ENCODE results near the gene SMIM41. TPM values are rescaled to one million over a fixed set of nuclear protein-coding genes. Genes with fewer than 3 reads are reported as not detected.

The SMIM41 gene
- total and polyA plus RNA-seq, 9 donors, result 0.12 to 0.72 (median 0.23) TPM; not detected in 2

DNA sequence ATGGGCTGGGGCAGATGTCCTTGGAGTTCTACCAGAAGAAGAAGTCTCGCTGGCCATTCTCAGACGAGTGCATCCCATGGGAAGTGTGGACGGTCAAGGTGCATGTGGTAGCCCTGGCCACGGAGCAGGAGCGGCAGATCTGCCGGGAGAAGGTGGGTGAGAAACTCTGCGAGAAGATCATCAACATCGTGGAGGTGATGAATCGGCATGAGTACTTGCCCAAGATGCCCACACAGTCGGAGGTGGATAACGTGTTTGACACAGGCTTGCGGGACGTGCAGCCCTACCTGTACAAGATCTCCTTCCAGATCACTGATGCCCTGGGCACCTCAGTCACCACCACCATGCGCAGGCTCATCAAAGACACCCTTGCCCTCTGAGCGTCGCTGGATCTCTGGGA lies 2.7 kb upstream of the SMIM41 start:
- Histone ChIP-seq H3K9me3 (replicated peaks; ENCODE audit: control insufficient read depth, low read depth, low read length) (no peaks in the 10 kb centered on the region), H3K27ac (ENCODE audit: low read length) (no peak overlapping the region), H3K36me3 (ENCODE audit: control insufficient read depth, insufficient read depth, low read length) (peaks cover 69% of the 10 kb centered on the region), H3K27me3 (ENCODE audit: control insufficient read depth, insufficient read depth, low read length) (peaks cover 6% of the 10 kb centered on the region), H3K4me3 (ENCODE audit: low read length) (no peak overlapping the region), H3K4me1 (ENCODE audit: control insufficient read depth, insufficient read depth, low read length) (peaks cover 39% of the 10 kb centered on the region)
- no peak for DNase-seq
- WGBS (ENCODE audit: insufficient coverage), result 92% methylated on average over 16 of the region's 16 CpGs

DNA sequence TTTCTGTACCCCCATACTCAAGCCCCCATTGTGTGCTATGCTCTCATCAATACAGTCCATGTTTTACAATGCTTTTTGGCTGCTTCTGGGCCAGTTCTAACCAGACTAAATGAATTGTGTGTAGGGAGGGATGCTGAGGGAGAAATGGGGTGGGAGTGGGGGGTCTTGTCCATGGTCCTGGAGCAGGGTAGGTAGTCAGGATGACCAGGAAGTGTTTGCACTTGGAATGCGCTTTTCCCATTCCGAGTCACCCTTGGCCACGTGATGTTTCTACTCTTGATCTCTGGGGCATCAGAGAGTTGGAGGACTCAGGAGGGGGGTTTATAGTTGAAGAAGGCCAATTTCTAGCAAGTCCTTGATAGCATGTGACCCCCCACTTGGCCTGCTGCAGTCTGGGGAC lies 1.2 kb upstream of the SMIM41 start:
- DNase-seq, result no peak
- Histone ChIP-seq H3K4me1 (ENCODE audit: control insufficient read depth, insufficient read depth, low read length) (peaks cover 49% of the 10 kb centered on the region), H3K27ac (ENCODE audit: low read length) (no peak overlapping the region), H3K4me3 (ENCODE audit: low read length) (no peak overlapping the region), H3K27me3 (ENCODE audit: control insufficient read depth, insufficient read depth, low read length) (peaks cover 6% of the 10 kb centered on the region), H3K9me3 (replicated peaks; ENCODE audit: control insufficient read depth, low read depth, low read length) (no peaks in the 10 kb centered on the region), H3K36me3 (ENCODE audit: control insufficient read depth, insufficient read depth, low read length) (peaks cover 56% of the 10 kb centered on the region)
- WGBS (ENCODE audit: insufficient coverage), result 100% methylated on average over 1 of the region's 3 CpGs

DNA sequence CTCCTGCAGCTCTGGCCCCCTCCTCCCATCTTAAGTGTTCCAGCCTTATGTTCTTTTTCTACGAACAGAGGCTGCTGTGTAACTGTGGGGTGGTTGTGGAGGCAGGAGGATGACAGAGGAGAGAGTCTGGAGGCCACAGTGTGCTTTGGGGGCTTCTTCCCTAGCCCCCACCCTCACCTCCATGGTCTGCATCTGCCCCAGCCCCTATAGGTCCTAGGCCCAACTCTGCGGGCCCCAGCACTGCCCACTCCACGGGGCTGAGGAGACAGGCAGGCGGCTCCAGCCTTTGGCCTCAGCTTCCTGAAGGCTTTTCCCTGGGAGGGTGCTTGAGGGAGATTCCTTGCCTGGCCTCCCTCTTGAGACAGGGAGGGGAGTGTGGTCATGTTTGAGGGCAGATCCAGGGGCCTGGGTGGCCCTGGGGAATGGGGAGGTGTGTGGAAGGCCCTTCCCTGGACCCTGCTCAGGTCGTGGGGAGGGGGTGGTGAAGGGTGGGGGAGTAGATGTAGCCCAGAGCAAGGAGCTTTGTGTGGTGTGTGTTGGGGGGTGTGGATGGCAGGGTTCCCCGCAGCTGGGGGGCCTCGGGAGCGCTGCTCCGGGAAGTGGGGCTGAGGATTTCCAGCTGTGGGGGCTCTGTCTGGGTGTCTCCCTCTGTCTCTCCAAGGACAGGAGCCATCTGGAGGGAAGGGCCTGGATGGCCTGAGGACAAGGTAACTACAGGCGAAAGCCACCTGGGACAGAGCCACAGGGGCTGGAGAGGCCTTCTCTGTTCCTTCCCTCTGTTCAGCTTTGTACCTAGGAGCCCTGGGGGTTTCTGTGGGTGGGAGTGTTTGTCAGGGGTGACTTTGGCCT lies 1.1 kb downstream of the SMIM41 start:
- whole genome bisulfite sequencing (ENCODE audit: insufficient coverage), result 40% methylated on average over 7 of the region's 10 CpGs
- Histone ChIP-seq H3K27me3 (ENCODE audit: control insufficient read depth, insufficient read depth, low read length) (peaks cover 6% of the 10 kb centered on the region), H3K27ac (ENCODE audit: low read length) (peak overlapping the region; percentile 66), H3K36me3 (ENCODE audit: control insufficient read depth, insufficient read depth, low read length) (peaks cover 32% of the 10 kb centered on the region), H3K4me1 (ENCODE audit: control insufficient read depth, insufficient read depth, low read length) (peaks cover 41% of the 10 kb centered on the region), H3K9me3 (replicated peaks; ENCODE audit: control insufficient read depth, low read depth, low read length) (no peaks in the 10 kb centered on the region), H3K4me3 (ENCODE audit: low read length) (no peak overlapping the region)
- no peak for DNase-seq

DNA sequence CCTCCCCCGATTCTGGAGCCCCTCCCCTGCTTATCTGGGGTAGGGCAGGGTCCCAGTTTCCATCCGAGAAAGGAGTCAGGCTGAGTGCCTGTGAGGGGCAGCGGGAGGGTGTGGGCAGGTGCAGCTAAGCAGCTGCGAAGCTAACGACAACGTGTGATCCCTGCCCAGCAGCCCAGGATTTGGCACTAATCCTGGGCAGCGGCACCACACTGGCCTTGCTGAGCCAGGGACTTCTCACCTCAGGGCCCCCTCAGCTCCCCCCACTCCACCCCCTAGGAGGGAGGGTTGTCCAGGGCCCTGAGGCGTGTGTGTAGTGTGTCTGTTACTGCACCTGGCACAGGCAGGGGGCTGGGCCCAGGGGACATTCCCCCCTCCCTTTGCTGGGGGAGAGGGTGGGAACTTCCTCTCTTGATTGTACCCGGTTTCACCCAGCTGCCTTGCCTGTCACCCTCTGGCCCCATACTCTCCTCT lies 1.8 kb downstream of the SMIM41 start:
- peaks cover 26% of the 10 kb centered on the region for H3K36me3 ChIP-seq (ENCODE audit: control insufficient read depth, insufficient read depth, low read length)
- H3K27ac ChIP-seq (ENCODE audit: low read length), result peak overlapping the region; percentile 86
- peaks cover 46% of the 10 kb centered on the region for H3K4me1 ChIP-seq (ENCODE audit: control insufficient read depth, insufficient read depth, low read length)
- H3K27me3 ChIP-seq (ENCODE audit: control insufficient read depth, insufficient read depth, low read length), result peaks cover 6% of the 10 kb centered on the region
- H3K4me3 ChIP-seq (ENCODE audit: low read length), result no peak overlapping the region
- 10% methylated on average over 2 of the region's 9 CpGs for WGBS (ENCODE audit: insufficient coverage)
- H3K9me3 ChIP-seq (replicated peaks; ENCODE audit: control insufficient read depth, low read depth, low read length), result no peaks in the 10 kb centered on the region
- peak; percentile 77 for DNase-seq

DNA sequence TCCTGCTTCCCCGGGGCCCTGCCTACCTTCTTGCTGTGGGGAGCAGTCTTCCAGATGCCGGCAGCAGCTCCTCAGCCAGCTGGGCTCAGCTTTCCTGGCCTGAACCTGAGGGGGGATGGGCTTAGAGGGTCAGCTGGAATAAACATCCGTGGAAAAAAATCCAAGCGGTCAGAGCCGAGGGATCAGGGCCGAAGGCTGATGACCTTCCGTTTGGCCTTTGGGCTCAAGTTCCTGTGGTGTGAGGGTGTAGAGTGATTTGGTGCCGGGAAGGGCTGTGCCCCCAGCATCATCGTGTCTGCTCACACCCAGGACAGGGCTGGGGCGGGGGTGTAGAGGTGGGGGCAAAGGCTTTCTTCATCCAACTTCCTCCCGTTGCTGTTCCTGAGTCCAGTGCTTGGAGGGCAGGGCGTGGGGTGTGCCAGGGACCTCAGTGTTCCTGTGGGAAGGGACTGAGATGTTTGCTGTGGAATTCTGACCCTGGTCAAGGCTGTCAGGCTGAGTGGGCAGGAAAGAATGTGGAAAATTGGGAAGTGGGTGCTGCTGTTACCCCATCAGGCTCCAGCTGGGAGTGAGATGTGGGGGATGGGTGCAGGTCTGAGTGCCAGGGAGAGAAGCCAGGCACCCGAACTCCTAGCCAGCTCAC lies 2.6 kb downstream of the SMIM41 start:
- H3K9me3 ChIP-seq (replicated peaks; ENCODE audit: control insufficient read depth, low read depth, low read length), result no peaks in the 10 kb centered on the region
- H3K36me3 ChIP-seq (ENCODE audit: control insufficient read depth, insufficient read depth, low read length), result peaks cover 17% of the 10 kb centered on the region
- DNase-seq, result peak; percentile 80
- peaks cover 6% of the 10 kb centered on the region for H3K27me3 ChIP-seq (ENCODE audit: control insufficient read depth, insufficient read depth, low read length)
- 0% methylated on average over 6 of the region's 13 CpGs for WGBS (ENCODE audit: insufficient coverage)
- peak overlapping the region; percentile 86 for H3K27ac ChIP-seq (ENCODE audit: low read length)
- no peak overlapping the region for H3K4me3 ChIP-seq (ENCODE audit: low read length)
- H3K4me1 ChIP-seq (ENCODE audit: control insufficient read depth, insufficient read depth, low read length), result peaks cover 54% of the 10 kb centered on the region

DNA sequence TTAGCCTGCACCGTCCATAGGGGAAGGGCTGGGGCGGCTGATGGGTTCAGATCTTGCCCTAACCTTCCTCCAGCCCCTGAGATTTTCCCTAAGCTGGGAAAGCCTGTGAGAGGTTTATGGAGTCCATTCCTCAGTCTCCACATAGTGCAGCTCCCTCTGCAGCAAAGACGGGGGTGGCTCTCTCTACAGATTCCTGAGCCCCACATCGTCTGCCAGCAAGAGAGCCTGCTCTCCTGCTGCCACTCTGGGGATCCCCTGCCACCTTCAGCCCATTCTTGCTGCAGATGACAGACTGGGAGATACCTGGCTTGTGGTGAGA lies 3.1 kb downstream of the SMIM41 start:
- DNase-seq, result no peak
- Histone ChIP-seq H3K9me3 (replicated peaks; ENCODE audit: control insufficient read depth, low read depth, low read length) (no peaks in the 10 kb centered on the region), H3K36me3 (ENCODE audit: control insufficient read depth, insufficient read depth, low read length) (peaks cover 15% of the 10 kb centered on the region), H3K4me1 (ENCODE audit: control insufficient read depth, insufficient read depth, low read length) (peaks cover 58% of the 10 kb centered on the region), H3K27me3 (ENCODE audit: control insufficient read depth, insufficient read depth, low read length) (peaks cover 8% of the 10 kb centered on the region), H3K27ac (ENCODE audit: low read length) (peak overlapping the region; percentile 86), H3K4me3 (ENCODE audit: low read length) (no peak overlapping the region)
- whole genome bisulfite sequencing (ENCODE audit: insufficient coverage), result 67% methylated on average over 1 of the region's 4 CpGs

GRCh38 chr12:52082988-52083637 lies 3.6 kb downstream of the SMIM41 start:
- H3K9me3 ChIP-seq (replicated peaks; ENCODE audit: control insufficient read depth, low read depth, low read length), result no peaks in the 10 kb centered on the region
- H3K36me3 ChIP-seq (ENCODE audit: control insufficient read depth, insufficient read depth, low read length), result peaks cover 11% of the 10 kb centered on the region
- H3K27ac ChIP-seq (ENCODE audit: low read length), result peak overlapping the region; percentile 86
- H3K4me1 ChIP-seq (ENCODE audit: control insufficient read depth, insufficient read depth, low read length), result peaks cover 59% of the 10 kb centered on the region
- H3K27me3 ChIP-seq (ENCODE audit: control insufficient read depth, insufficient read depth, low read length), result peaks cover 12% of the 10 kb centered on the region
- DNase-seq, result peak; percentile 76
- 69% methylated on average over 3 of the region's 11 CpGs for WGBS (ENCODE audit: insufficient coverage)
- H3K4me3 ChIP-seq (ENCODE audit: low read length), result no peak overlapping the region

DNA sequence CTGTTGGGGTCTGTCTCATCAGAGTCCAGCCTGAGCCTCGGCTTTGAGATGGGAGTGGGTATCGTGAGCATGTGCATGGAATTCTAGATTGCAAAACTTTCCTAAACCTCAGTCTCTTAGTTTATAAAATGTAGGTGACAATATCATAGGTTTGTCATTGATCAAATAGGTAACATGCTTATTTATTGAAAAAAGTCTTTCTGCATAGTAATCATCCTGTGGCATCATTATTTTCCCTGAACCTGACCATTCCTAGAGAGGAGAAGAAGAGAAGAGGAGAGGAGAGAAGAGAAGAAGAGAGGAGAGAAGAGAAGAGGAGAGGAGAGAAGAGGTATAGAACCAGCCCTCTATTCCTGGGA lies 4.1 kb downstream of the SMIM41 start:
- DNase-seq, result no peak
- Histone ChIP-seq H3K27me3 (ENCODE audit: control insufficient read depth, insufficient read depth, low read length) (peaks cover 16% of the 10 kb centered on the region), H3K4me1 (ENCODE audit: control insufficient read depth, insufficient read depth, low read length) (peaks cover 63% of the 10 kb centered on the region), H3K27ac (ENCODE audit: low read length) (no peak overlapping the region), H3K9me3 (replicated peaks; ENCODE audit: control insufficient read depth, low read depth, low read length) (no peaks in the 10 kb centered on the region), H3K4me3 (ENCODE audit: low read length) (no peak overlapping the region), H3K36me3 (ENCODE audit: control insufficient read depth, insufficient read depth, low read length) (peaks cover 7% of the 10 kb centered on the region)
- WGBS (ENCODE audit: insufficient coverage), result no CpG with 5 or more reads among the region's 2 CpGs

DNA sequence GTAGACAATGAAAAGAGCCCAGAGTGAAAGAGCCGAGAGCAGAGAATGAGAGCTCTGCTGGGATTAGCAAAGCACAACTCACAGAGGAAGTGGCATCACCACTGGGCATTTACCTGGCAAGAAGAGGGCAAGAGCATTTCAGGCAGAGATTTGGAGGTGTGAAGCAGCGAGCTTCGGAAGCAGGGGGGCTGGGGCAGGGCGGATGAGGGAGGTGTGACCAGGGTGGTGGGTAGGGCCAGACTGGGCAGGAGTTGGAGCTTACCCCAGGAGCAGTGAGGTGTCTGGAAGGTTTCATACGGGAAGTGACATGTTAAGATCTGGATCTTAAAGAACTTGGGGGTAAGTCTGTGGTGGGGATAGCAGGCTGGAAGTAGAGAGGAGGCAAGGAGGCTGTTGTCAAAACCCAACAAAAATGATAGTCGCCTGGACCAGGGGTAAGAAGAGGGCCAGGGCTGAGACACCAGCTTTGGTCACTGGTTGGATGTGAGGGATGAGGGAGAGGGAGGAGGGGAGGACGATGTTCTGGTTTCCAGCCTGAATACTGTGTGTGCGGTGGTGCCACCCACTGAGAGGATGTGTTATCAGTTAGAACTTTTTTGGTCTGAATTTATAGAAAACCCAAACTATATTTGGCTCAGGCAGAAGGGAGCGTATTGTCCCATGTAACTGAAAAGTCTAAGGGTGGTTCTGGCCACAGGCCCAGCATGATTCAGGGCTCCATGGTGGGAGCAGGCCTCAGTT lies 5.2 kb downstream of the SMIM41 start:
- Histone ChIP-seq H3K27me3 (ENCODE audit: control insufficient read depth, insufficient read depth, low read length) (peaks cover 11% of the 10 kb centered on the region), H3K4me1 (ENCODE audit: control insufficient read depth, insufficient read depth, low read length) (peaks cover 59% of the 10 kb centered on the region)
- WGBS (ENCODE audit: insufficient coverage), result 76% methylated on average over 8 of the region's 9 CpGs

More for the DNA sequence above, 5.2 kb downstream of the SMIM41 start:
- no peaks in the 10 kb centered on the region for H3K36me3 ChIP-seq (ENCODE audit: control insufficient read depth, insufficient read depth, low read length)
- no peak overlapping the region for H3K27ac ChIP-seq (ENCODE audit: low read length)
- H3K4me3 ChIP-seq (ENCODE audit: low read length), result no peak overlapping the region
- H3K9me3 ChIP-seq (replicated peaks; ENCODE audit: control insufficient read depth, low read depth, low read length), result no peaks in the 10 kb centered on the region
- no peak for DNase-seq

Measured in muscle of leg (tissue), 11 donors.